IMR-90 (cell line): ENCODE results near the gene BAZ1A. TPM values are rescaled to one million over a fixed set of nuclear protein-coding genes. Genes with fewer than 3 reads are reported as not detected.

Experiments used
- ATAC-seq: fragments of 200-7000 bp; cut with Tn5 transposase; 2 replicates; pipeline ENCODE4 v1.9.1; 2020; ENCODE audit warnings: low read depth, mild to moderate bottlenecking, moderate library complexity
- BruUV-seq: library from RNA; stranded (reverse); fragments of 400-500 nt; replicated peaks from 2 replicates; lab custom pipeline; 2021; lab: Mats Ljungman, UMichigan
- CTCF ChIA-PET: fragments of 300-600 bp; formaldehyde crosslinking; extraction: SDS; loops from one replicate; lab custom pipeline; 2021; ENCODE audit warnings: antibody characterized with exemption; lab: Yijun Ruan, JAX
- POLR2A ChIA-PET: fragments of 300-600 bp; sonication (Branson Sonifier 250); formaldehyde crosslinking; loops from one replicate; lab custom pipeline; 2022; ENCODE audit warnings: antibody characterized with exemption; ENCODE audit not compliant: unreplicated experiment; lab: Charles Lee
- DNase-seq: peaks from one replicate; pipeline ENCODE4 v3.0.0; 2013
- H2AFZ ChIP-seq: replicated peaks from 2 replicates; pipeline ENCODE3; 2013; ENCODE audit warnings: low read length, mild to moderate bottlenecking; ENCODE audit not compliant: poor library complexity
- H2AK5ac ChIP-seq: 2 replicates; pipeline ENCODE4 v1.6.1; 2013; ENCODE audit warnings: low read depth, low read length, inconsistent platforms
- H2AK9ac ChIP-seq: replicated peaks from 2 replicates; pipeline ENCODE3; 2013; ENCODE audit warnings: mild to moderate bottlenecking, low read depth, low read length, moderate library complexity; ENCODE audit not compliant: poor library complexity
- H2BK120ac ChIP-seq: 2 replicates; pipeline ENCODE4 v1.6.1; 2013; ENCODE audit warnings: low read depth, low read length, inconsistent platforms
- H2BK15ac ChIP-seq: 3 replicates; pipeline ENCODE4 v1.6.1; 2013; ENCODE audit warnings: low read depth, low read length, inconsistent platforms
- H2BK20ac ChIP-seq: 2 replicates; pipeline ENCODE4 v1.6.1; 2013; ENCODE audit warnings: low read depth, mild to moderate bottlenecking, inconsistent platforms, low read length, moderate library complexity
- H2BK5ac ChIP-seq: 2 replicates; pipeline ENCODE4 v1.6.1; 2013; ENCODE audit warnings: mild to moderate bottlenecking, low read depth, low read length, inconsistent platforms; ENCODE audit not compliant: poor library complexity, severe bottlenecking
- H3K14ac ChIP-seq: replicated peaks from 2 replicates; pipeline ENCODE4 v1.6.1; 2013; ENCODE audit warnings: low read depth, low read length, inconsistent platforms
- H3K18ac ChIP-seq: 2 replicates; pipeline ENCODE4 v1.6.1; 2013; ENCODE audit warnings: low read depth, low read length, control low read depth
- H3K23ac ChIP-seq: 2 replicates; pipeline ENCODE4 v1.6.1; 2013; ENCODE audit warnings: low read depth, low read length, inconsistent platforms
- H3K27ac ChIP-seq: 2 replicates; pipeline ENCODE4 v1.5.1; 2013; ENCODE audit warnings: mild to moderate bottlenecking, control low read depth, low read length; ENCODE audit not compliant: insufficient read depth
- H3K27me3 ChIP-seq: 2 replicates; pipeline ENCODE4 v1.6.1; 2013; ENCODE audit warnings: low read length; ENCODE audit not compliant: control insufficient read depth, insufficient read depth
- H3K36me3 ChIP-seq: 2 replicates; pipeline ENCODE4 v1.6.1; 2013; ENCODE audit warnings: low read length, mixed read lengths; ENCODE audit not compliant: control insufficient read depth, insufficient read depth
- H3K4ac ChIP-seq: 2 replicates; pipeline ENCODE4 v1.6.1; 2013; ENCODE audit warnings: low read depth, low read length, inconsistent platforms
- H3K4me1 ChIP-seq: 2 replicates; pipeline ENCODE4 v1.6.1; 2013; ENCODE audit warnings: low read length, mixed read lengths; ENCODE audit not compliant: control insufficient read depth, insufficient read depth
- H3K4me2 ChIP-seq: 2 replicates; pipeline ENCODE4 v1.6.1; 2013; ENCODE audit warnings: low read depth, mild to moderate bottlenecking, control low read depth, low read length, moderate library complexity
- H3K4me3 ChIP-seq: 2 replicates; pipeline ENCODE4 v1.5.1; 2013; ENCODE audit warnings: low read depth, mild to moderate bottlenecking, control low read depth, low read length, moderate library complexity; ENCODE audit not compliant: insufficient read depth
- H3K56ac ChIP-seq: 2 replicates; pipeline ENCODE4 v1.6.1; 2013; ENCODE audit warnings: low read length, inconsistent platforms; ENCODE audit not compliant: insufficient read depth; ENCODE audit errors: extremely low read depth
- H3K79me1 ChIP-seq, 2 experiments: 2 replicates each; pipeline ENCODE4 v1.6.1; 2013; ENCODE audit warnings: low read length in 2 of 2, inconsistent platforms in 1 of 2, low read depth in 1 of 2
- H3K9ac ChIP-seq: 2 replicates; pipeline ENCODE4 v1.6.1; 2013; ENCODE audit warnings: low read depth, low read length, control low read depth
- H3K9me1 ChIP-seq: 2 replicates; pipeline ENCODE4 v1.6.1; 2013; ENCODE audit warnings: low read length, inconsistent platforms; ENCODE audit not compliant: insufficient read depth
- H3K9me3 ChIP-seq: 2 replicates; pipeline ENCODE4 v1.6.1; 2013; ENCODE audit warnings: low read length; ENCODE audit not compliant: control insufficient read depth, insufficient read depth
- H4K20me1 ChIP-seq: 2 replicates; pipeline ENCODE4 v1.6.1; 2013; ENCODE audit warnings: low read length, inconsistent platforms; ENCODE audit not compliant: insufficient read depth
- H4K5ac ChIP-seq: 2 replicates; pipeline ENCODE4 v1.6.1; 2013; ENCODE audit warnings: mild to moderate bottlenecking, low read depth, low read length, control low read depth
- H4K8ac ChIP-seq, 2 experiments: 2 replicates each; pipeline ENCODE4 v1.6.1; 2013; ENCODE audit warnings: low read depth in 2 of 2, low read length in 2 of 2, control low read depth in 1 of 2, inconsistent platforms in 1 of 2
- H4K91ac ChIP-seq: 2 replicates; pipeline ENCODE4 v1.6.1; 2013; ENCODE audit warnings: low read depth, low read length, inconsistent platforms; ENCODE audit not compliant: insufficient read depth
- BHLHE40 ChIP-seq: fragments of 150-350 bp; IDR thresholded peaks from 2 replicates; pipeline ENCODE4 v1.6.1; 2016; ENCODE audit warnings: mild to moderate bottlenecking, low read depth, low read length
- FOS ChIP-seq: fragments of 150-350 bp; IDR thresholded peaks from 2 replicates; pipeline ENCODE4 v1.6.1; 2016; ENCODE audit warnings: low read depth, low read length
- MAFK ChIP-seq: IDR thresholded peaks from 2 replicates; pipeline ENCODE4 v1.6.1; 2012; ENCODE audit warnings: low read depth, low read length, improper control_type of control experiment
- MAZ ChIP-seq: IDR thresholded peaks from 2 replicates; pipeline ENCODE4 v1.6.1; 2012; ENCODE audit warnings: low read depth, mild to moderate bottlenecking, low read length, improper control_type of control experiment, moderate library complexity, borderline replicate concordance
- RCOR1 ChIP-seq: IDR thresholded peaks from 2 replicates; pipeline ENCODE4 v1.6.1; 2012; ENCODE audit warnings: mild to moderate bottlenecking, low read length, improper control_type of control experiment; ENCODE audit not compliant: insufficient replicate concordance
- RFX5 ChIP-seq: IDR thresholded peaks from 2 replicates; pipeline ENCODE4 v1.8.0; 2012; ENCODE audit warnings: low read depth, mild to moderate bottlenecking, low read length, moderate library complexity
- WGBS, 2 experiments: methylation state at CpG; one replicate each; pipeline versions ENCODE4 v1.1.5 to v1.1.7; 2013; ENCODE audit warnings: missing lambda C conversion rate in 2 of 2; ENCODE audit not compliant: insufficient read length in 1 of 2; ENCODE audit errors: extremely low coverage in 2 of 2; 5-methylcytosine and 5-hydroxymethylcytosine counted together
- dilution Hi-C: fragments of 300-500 bp; cut with HindIII; formaldehyde crosslinking; loops from one replicate; pipeline ENCODE4 v1.14.3; 2018; ENCODE audit warnings: low sequenced_read_pairs; ENCODE audit not compliant: unreplicated experiment
- in situ Hi-C: fragments of 300-500 bp; cut with MboI; formaldehyde crosslinking; loops from 3 replicates; pipeline ENCODE4 v1.14.3; 2019; ENCODE audit warnings: low sequenced_read_pairs, inconsistent platforms, mixed read lengths
- intact Hi-C: fragments of 100-400 bp; cut with micrococcal nuclease; formaldehyde crosslinking; loops from 2 replicates; pipeline ENCODE4 v1.10.0; 2022
- polyA plus RNA-seq, 3 experiments: library from polyadenylated mRNA; depleted of rRNA; stranded (reverse); fragments of >200 nt; gene quantifications; 2 replicates each; pipeline ENCODE4 v1.2.3, GENCODE V29; 2012; ENCODE audit warnings: low replicate concordance in 1 of 3
- total RNA-seq: library from RNA; depleted of rRNA; stranded (reverse); fragments of >200 nt; gene quantifications from 2 replicates; pipeline ENCODE4 v1.2.3, GENCODE V29; 2012

The BAZ1A gene
- total and polyA plus RNA-seq, 2 of the 4 experiments (the other 2 are of a cell fraction): 15.3 to 23.8 TPM

DNA sequence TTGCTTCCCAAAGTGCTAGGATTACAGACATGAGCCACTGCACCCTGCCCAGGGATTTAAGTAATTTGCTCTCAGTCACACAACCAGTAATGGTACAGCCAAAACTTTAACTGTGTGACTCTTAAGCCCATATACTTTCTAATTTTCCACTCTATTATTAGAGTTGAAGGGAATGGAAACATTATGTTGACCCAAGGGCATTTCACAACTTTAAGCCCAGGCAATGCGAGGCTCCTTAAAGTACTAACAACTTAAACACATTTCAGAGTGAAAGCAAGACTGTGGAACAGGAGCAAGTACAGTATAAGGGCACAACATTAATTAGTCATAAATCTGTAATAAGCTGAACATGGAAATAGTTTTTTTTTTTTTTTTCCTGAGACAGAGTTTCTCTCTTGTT lies 39.8 kb downstream of the BAZ1A start:
- H3K56ac ChIP-seq: no peak overlapping the region
- no peak overlapping the region for H2BK15ac ChIP-seq
- TF ChIP-seq FOS (no peak), MAFK (no peak), BHLHE40 (no peak), MAZ (no peak), RCOR1 (no peak), RFX5 (no peak)
- no peak overlapping the region for H3K27ac ChIP-seq
- ATAC-seq: no peak
- H3K4me3 ChIP-seq: no peak overlapping the region
- H3K9me1 ChIP-seq: 0 out of 2 replicates have a peak, but pooled peaks cover 2% of the 10 kb centered on the region
- H3K27me3 ChIP-seq: no peaks in the 10 kb centered on the region
- no peaks in the 10 kb centered on the region for H3K36me3 ChIP-seq
- no peak overlapping the region for H2AK5ac ChIP-seq
- no peak for DNase-seq
- peaks cover 2% of the 10 kb centered on the region; the same call in 1 of the 2 replicates for H3K4me1 ChIP-seq
- no peak overlapping the region for H3K18ac ChIP-seq
- H3K9ac ChIP-seq: no peak overlapping the region
- H4K20me1 ChIP-seq: peaks cover 3% of the 10 kb centered on the region; the same call in 1 of the 2 replicates
- WGBS, 2 experiments: no CpG with 5 or more reads among the region's 1 CpG
- no peaks in the 10 kb centered on the region for H3K9me3 ChIP-seq
- in situ Hi-C loops: no loop called here
- dilution Hi-C loops: no loop called here
- no peak overlapping the region for H3K23ac ChIP-seq
- no peak overlapping the region for H2AFZ ChIP-seq
- H3K14ac ChIP-seq: no peak overlapping the region
- no TSS peak for BruUV-seq
- no peak overlapping the region for H2AK9ac ChIP-seq
- H2BK5ac ChIP-seq: no peak overlapping the region
- ChIA-PET CTCF (interaction anchor here (1.3 kb wide), 1 partner anchor 11 kb away, joined by 7 read pairs; no protein-coding TSS in a partner anchor), POLR2A (no interaction called here)
- no peak overlapping the region for H2BK20ac ChIP-seq
- no peak overlapping the region for H3K4me2 ChIP-seq
- intact Hi-C loops: no loop called here
- no peak overlapping the region for H4K5ac ChIP-seq
- no peak overlapping the region for H4K91ac ChIP-seq
- H4K8ac ChIP-seq: no peak overlapping the region
- H3K79me1 ChIP-seq: peaks cover 29 to 60% of the 10 kb centered on the region in 2 experiments
- H3K4ac ChIP-seq: no peak overlapping the region
- no peak overlapping the region for H2BK120ac ChIP-seq
